Upper lobe of right lung (tissue), 1 donor: ENCODE results near the gene FBL. TPM values are rescaled to one million over a fixed set of nuclear protein-coding genes. Genes with fewer than 3 reads are reported as not detected.
A peak's percentile ranks its signal among the peaks of the same experiment; 100 is the strongest.

Experiments
- ATAC-seq: fragments of 200-7000 bp; cut with Tn5 transposase; one replicate; pipeline ENCODE4 v1.9.1; 2020; ENCODE audit warnings: mild to moderate bottlenecking, moderate library complexity
- DNase-seq: peaks from one replicate; pipeline ENCODE4 v3.0.0-alpha.2; 2020
- H3K27ac ChIP-seq: fragments of 200-600 bp; one replicate; pipeline ENCODE4 v1.8.0; 2022
- H3K27me3 ChIP-seq: fragments of 200-600 bp; one replicate; pipeline ENCODE4 v1.8.0; 2022; ENCODE audit warnings: mild to moderate bottlenecking
- H3K36me3 ChIP-seq: fragments of 200-600 bp; one replicate; pipeline ENCODE4 v1.8.0; 2022
- H3K4me1 ChIP-seq: fragments of 200-600 bp; one replicate; pipeline ENCODE4 v1.8.0; 2022
- H3K4me3 ChIP-seq: fragments of 200-600 bp; one replicate; pipeline ENCODE4 v1.8.0; 2022; ENCODE audit warnings: mild to moderate bottlenecking
- H3K9me3 ChIP-seq: fragments of 200-600 bp; one replicate; pipeline ENCODE4 v1.8.0; 2022
- intact Hi-C: fragments of 100-400 bp; cut with DNase I; formaldehyde crosslinking; loops from one replicate; pipeline ENCODE4 v1.11.0; 2022
- total RNA-seq: library from RNA; stranded (reverse); fragmentation: NEBNext Ultra II Directional; extraction: Animal tissue kit (Norgen Biotek cat#: 25700); gene quantifications from one replicate; pipeline ENCODE4 v1.2.1, GENCODE V29; 2021
- TF ChIP-seq, protein P1 (sequence below): fragments of 200-600 bp; IDR thresholded peaks from one replicate; pipeline ENCODE4 v1.8.0; 2022; ENCODE audit warnings: antibody characterized with exemption
- donor health status: DM: no; HTN: yes; CAD: no; lungs with severe emphysema.

Gene FBL
- total RNA-seq, 1 donor from 2014 or later, result 123 TPM

DNA sequence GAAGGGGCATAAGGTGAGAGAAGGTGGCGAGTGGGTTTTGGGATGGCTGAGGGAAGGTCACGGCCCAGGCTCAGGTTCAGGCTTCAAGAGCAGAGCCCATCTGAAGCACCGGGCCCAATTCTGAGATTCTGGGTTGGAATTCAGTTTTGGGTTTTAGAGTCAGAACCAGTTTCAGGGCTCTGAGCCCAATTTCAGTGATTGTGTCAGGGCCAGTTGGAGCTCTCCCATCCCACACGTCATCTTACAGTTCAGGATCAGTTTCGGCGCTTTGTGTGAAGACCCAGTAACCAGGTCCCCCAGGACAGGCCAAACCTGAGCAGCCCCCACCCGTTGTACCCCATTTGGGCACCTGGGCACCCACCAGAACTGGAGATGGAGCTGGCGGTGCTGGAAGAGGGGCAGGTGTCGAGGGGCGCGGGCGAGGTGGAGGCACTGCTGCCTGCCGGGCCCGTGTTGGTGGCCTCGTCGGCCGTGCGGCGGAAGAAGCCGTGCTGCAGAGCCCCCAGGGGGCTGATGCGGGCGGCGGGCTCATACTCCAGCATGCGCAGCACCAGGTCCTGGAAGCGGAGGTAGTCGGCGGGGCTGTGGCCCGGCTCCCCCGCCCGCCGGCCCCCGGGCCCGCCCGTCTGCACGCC, 19.8 kb downstream of the FBL start:
- Histone ChIP-seq H3K9me3 (no peaks in the 10 kb centered on the region), H3K27me3 (no peaks in the 10 kb centered on the region), H3K4me1 (peaks cover 10% of the 10 kb centered on the region), H3K36me3 (peaks cover 57% of the 10 kb centered on the region), H3K27ac (no peak overlapping the region), H3K4me3 (no peak overlapping the region)
- intact Hi-C loops, result no loop called here
- no peak for DNase-seq
- TF ChIP-seq, protein P1, sequence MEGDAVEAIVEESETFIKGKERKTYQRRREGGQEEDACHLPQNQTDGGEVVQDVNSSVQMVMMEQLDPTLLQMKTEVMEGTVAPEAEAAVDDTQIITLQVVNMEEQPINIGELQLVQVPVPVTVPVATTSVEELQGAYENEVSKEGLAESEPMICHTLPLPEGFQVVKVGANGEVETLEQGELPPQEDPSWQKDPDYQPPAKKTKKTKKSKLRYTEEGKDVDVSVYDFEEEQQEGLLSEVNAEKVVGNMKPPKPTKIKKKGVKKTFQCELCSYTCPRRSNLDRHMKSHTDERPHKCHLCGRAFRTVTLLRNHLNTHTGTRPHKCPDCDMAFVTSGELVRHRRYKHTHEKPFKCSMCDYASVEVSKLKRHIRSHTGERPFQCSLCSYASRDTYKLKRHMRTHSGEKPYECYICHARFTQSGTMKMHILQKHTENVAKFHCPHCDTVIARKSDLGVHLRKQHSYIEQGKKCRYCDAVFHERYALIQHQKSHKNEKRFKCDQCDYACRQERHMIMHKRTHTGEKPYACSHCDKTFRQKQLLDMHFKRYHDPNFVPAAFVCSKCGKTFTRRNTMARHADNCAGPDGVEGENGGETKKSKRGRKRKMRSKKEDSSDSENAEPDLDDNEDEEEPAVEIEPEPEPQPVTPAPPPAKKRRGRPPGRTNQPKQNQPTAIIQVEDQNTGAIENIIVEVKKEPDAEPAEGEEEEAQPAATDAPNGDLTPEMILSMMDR, result no peak
- ATAC-seq, result no peak

DNA sequence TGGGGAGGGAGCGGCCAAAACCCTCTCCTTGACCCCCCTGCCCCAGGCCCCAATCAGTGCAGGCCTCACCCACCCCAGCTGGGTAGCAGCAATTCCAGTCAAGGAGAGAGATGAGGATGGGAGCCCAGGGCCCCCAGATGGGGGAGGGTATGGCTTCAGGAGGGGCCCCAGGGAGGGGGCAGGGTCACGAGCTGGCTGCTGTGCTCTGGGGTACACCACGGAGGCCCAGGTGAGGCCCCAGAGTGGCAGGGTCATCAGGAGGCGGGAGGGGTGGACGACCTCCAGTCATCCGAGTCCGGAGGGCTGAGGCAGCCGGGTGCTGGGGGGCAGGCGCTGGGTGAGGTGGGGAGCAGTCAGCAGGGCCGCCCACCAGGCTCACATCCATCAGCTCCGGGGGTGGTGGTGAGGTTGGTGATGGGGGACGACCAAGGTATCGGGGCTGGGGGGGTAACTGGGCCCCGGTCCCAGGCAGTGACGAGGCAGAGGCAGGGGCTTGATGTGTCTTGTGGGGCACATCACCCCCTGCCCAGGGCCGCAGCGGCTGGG, 20.6 kb downstream of the FBL start:
- no peak for ATAC-seq
- DNase-seq, result peak; percentile 67
- Histone ChIP-seq H3K27me3 (no peaks in the 10 kb centered on the region), H3K9me3 (no peaks in the 10 kb centered on the region), H3K4me1 (peaks cover 10% of the 10 kb centered on the region), H3K27ac (no peak overlapping the region), H3K4me3 (no peak overlapping the region), H3K36me3 (peaks cover 49% of the 10 kb centered on the region)
- TF ChIP-seq, protein P1, result no peak
- intact Hi-C loops, result no loop called here

DNA sequence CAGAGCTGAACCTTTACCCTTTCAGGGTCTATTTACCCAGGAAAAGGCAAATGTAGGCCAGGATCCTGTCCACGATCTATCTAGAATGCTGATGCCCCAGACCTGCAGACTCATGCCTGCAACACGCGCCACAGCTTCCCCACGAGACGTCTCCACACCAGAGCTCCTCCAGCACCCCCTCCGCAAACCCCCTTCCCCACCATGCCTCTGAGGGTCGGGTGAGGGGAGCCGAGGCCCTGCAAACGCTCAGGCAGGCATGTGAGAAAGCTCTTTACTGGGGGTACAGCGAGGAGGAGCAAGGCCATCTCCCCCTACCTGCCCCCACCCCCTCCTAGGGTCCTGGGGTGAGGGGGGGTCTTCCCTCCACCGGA, 21.1 kb downstream of the FBL start:
- no peak overlapping the region for H3K4me3 ChIP-seq
- no peak for DNase-seq
- H3K9me3 ChIP-seq, result no peaks in the 10 kb centered on the region
- peak overlapping the region; percentile 55 for H3K27ac ChIP-seq
- intact Hi-C loops, result no loop called here
- TF ChIP-seq, protein P1, result no peak
- no peaks in the 10 kb centered on the region for H3K27me3 ChIP-seq
- H3K36me3 ChIP-seq, result peaks cover 44% of the 10 kb centered on the region
- no peak for ATAC-seq
- H3K4me1 ChIP-seq, result peaks cover 10% of the 10 kb centered on the region

DNA sequence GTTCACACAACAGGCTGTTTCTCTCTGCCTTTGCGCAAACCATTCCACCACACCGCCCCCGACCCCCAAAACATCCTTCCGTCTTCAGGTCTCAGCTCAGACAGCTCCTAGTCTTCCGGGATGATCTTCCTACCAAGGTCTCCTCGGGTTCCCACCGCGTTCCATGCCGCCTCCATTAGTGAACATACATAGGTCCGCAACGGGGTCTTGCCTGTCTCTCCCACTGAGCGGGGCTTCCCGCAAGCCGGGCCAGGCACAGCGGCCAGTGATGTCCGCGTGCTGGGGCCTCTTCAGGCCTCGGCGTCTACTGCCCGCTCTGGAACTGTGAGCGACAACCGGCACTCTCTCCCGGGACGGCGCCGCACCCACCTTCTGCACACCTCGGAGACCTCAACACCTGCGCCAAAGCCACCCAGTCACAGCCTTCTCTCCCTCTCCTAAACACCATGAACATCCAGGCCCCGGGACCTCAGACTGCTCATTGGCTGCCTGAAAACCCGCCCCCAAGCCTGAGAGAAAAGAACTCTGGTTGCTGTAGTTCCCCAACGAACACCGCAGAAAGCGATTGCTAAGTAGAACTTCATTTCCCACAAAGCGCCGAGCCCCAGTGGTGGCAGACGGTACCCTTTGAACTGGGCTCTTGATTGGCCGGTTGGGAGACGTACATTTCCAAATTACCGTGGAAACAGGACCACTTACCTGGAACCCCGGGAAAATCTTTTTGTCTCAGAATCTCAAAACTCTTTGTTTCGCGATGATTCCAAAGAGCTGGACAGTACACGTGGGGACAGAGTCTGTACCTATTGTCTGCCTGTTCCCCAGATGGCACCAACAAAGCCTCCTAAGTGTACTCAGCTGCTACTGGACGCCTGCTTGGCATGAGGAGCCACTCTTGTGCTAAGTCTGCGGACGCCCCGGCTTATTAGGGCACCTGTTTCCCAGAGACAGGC, 21.8 kb downstream of the FBL start:
- peaks cover 38% of the 10 kb centered on the region for H3K36me3 ChIP-seq
- peak overlapping the region; percentile 76 for H3K27ac ChIP-seq
- no peaks in the 10 kb centered on the region for H3K9me3 ChIP-seq
- ATAC-seq (peak; percentile 97), DNase-seq (peak; percentile 87)
- H3K4me1 ChIP-seq, result peaks cover 10% of the 10 kb centered on the region
- intact Hi-C loops, result no loop called here
- H3K4me3 ChIP-seq, result peak overlapping the region; percentile 86
- H3K27me3 ChIP-seq, result no peaks in the 10 kb centered on the region
- TF ChIP-seq, protein P1, result no peak

DNA sequence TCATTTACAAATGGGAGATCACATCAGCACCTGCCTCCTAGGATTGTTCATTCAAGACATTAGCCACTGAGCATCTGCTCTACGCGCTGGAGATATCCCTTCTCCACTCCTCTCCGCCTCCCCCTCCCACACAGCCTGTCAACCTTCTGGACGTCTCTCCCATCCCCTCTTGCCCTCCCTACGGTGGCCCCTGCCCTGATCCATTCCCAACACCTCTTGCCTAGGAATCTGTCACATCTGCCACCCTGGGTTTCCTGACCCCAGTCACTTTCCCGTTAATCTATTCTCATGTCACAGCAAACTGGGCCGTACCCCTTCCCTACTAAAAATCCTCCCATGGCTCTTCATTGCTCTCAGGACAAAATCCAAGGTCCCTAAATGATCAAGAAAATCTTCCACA, 22.5 kb downstream of the FBL start:
- intact Hi-C loops, result no loop called here
- DNase-seq (no peak), ATAC-seq (no peak)
- H3K27ac ChIP-seq, result peak overlapping the region; percentile 76
- peaks cover 32% of the 10 kb centered on the region for H3K36me3 ChIP-seq
- peak overlapping the region; percentile 86 for H3K4me3 ChIP-seq
- no peaks in the 10 kb centered on the region for H3K27me3 ChIP-seq
- TF ChIP-seq, protein P1, result no peak
- H3K9me3 ChIP-seq, result no peaks in the 10 kb centered on the region
- H3K4me1 ChIP-seq, result peaks cover 10% of the 10 kb centered on the region
